Ascending aorta (tissue), 2 donors: ENCODE measurements around the gene ANKRD44. TPM values are rescaled to one million over a fixed set of nuclear protein-coding genes. Genes with fewer than 3 reads are reported as not detected.

Source experiments
- DNase-seq, 2 donors: peaks; one replicate each; pipeline ENCODE4 v3.0.0-alpha.2; 2019; ENCODE audit warnings: low spot score in 2 of 2
- H3K27ac ChIP-seq, 2 donors: fragments of 200-600 bp; sonication (generic); one replicate each; pipeline ENCODE4 v1.5.1; 2016 to 2017; ENCODE audit warnings: mild to moderate bottlenecking in 1 of 2
- H3K27me3 ChIP-seq: fragments of 200-600 bp; sonication (generic); one replicate; pipeline ENCODE4 v1.5.1; 2017
- H3K36me3 ChIP-seq, 2 donors: fragments of 200-600 bp; sonication (generic); one replicate each; pipeline ENCODE4 v1.5.1; 2016
- H3K4me1 ChIP-seq, 2 donors: fragments of 200-600 bp; sonication (generic); one replicate each; pipeline ENCODE4 v1.5.1; 2016 to 2017; ENCODE audit warnings: mild to moderate bottlenecking in 1 of 2
- H3K4me3 ChIP-seq, 2 donors: fragments of 200-600 bp; sonication (generic); one replicate each; pipeline ENCODE4 v1.5.1; 2016 to 2017; ENCODE audit warnings: mild to moderate bottlenecking in 1 of 2
- H3K9me3 ChIP-seq, 2 donors: fragments of 200-600 bp; sonication (generic); one replicate each; pipeline ENCODE4 v1.5.1; 2016
- CTCF ChIP-seq, 3 experiments: fragments of 200-600 bp in 2 of 3; fragments of 450-650 bp in 1 of 3; sonication (generic) in 2 of 3; IDR thresholded peaks; one replicate each; pipeline ENCODE4 v1.5.1; 2016 to 2019; ENCODE audit warnings: antibody characterized with exemption in 3 of 3, mild to moderate bottlenecking in 1 of 3, moderate library complexity in 1 of 3
- intact Hi-C: fragments of 100-400 bp; cut with DNase I; formaldehyde crosslinking; loops from one replicate; pipeline ENCODE4 v1.15.1; 2023
- total RNA-seq: library from RNA; depleted of rRNA; stranded (reverse); fragments of >200 nt; gene quantifications from one replicate; pipeline ENCODE4 v1.1.0, GENCODE V29; 2016

The ANKRD44 gene
- total RNA-seq, 1 donor from 2014 or later, result 66.3 TPM

- H3K36me3 ChIP-seq, result no peaks in the 10 kb centered on the region
- no peak for TF ChIP-seq CTCF (IDR thresholded peaks at IDR 0.05)
- no peaks in the 10 kb centered on the region for H3K9me3 ChIP-seq
- no peaks in the 10 kb centered on the region for H3K27me3 ChIP-seq
- peak overlapping the region; percentile 68 to 79 for H3K27ac ChIP-seq
- no peak for DNase-seq
- H3K4me3 ChIP-seq, result no peak overlapping the region
- peaks cover 2 to 11% of the 10 kb centered on the region in 2 donors for H3K4me1 ChIP-seq
- intact Hi-C loops, result no loop called here
Observed at GRCh38 chr2:197185676-197186075, 124.9 kb downstream of the ANKRD44 start.

GRCh38 chr2:197184959-197185586 is 125.5 kb downstream of the ANKRD44 start:
- H3K27ac ChIP-seq, result peak overlapping the region; percentile 69 to 79
- no peaks in the 10 kb centered on the region for H3K27me3 ChIP-seq
- no peak for TF ChIP-seq CTCF (IDR thresholded peaks at IDR 0.05)
- H3K36me3 ChIP-seq, result no peaks in the 10 kb centered on the region
- H3K4me3 ChIP-seq, result no peak overlapping the region
- H3K9me3 ChIP-seq, result no peaks in the 10 kb centered on the region
- peaks cover 5 to 14% of the 10 kb centered on the region in 2 donors for H3K4me1 ChIP-seq
- intact Hi-C loops, result no loop called here
- DNase-seq, result peak; percentile 48 to 91

- Histone ChIP-seq H3K27ac (peak overlapping the region; percentile 23 to 69), H3K4me3 (no peak overlapping the region), H3K9me3 (no peaks in the 10 kb centered on the region), H3K27me3 (no peaks in the 10 kb centered on the region), H3K4me1 (peaks cover 8 to 20% of the 10 kb centered on the region in 2 donors), H3K36me3 (no peaks in the 10 kb centered on the region)
- no peak for TF ChIP-seq CTCF (IDR thresholded peaks at IDR 0.05)
- DNase-seq, result no peak
- intact Hi-C loops, result no loop called here
Observed at GRCh38 chr2:197183355-197183754, 127.2 kb downstream of the ANKRD44 start.

- TF ChIP-seq CTCF (IDR thresholded peaks at IDR 0.05), result no peak
- no peak for DNase-seq
- no peak overlapping the region for H3K4me3 ChIP-seq
- H3K27ac ChIP-seq, result peak overlapping the region in 1 of 2 donors; percentile 69
- intact Hi-C loops, result no loop called here
- no peaks in the 10 kb centered on the region for H3K27me3 ChIP-seq
- H3K9me3 ChIP-seq, result no peaks in the 10 kb centered on the region
- peaks cover 8 to 20% of the 10 kb centered on the region in 2 donors for H3K4me1 ChIP-seq
- no peaks in the 10 kb centered on the region for H3K36me3 ChIP-seq
Observed at GRCh38 chr2:197182668-197183067, 127.9 kb downstream of the ANKRD44 start.

GRCh38 chr2:197181491-197181890 is 129.1 kb downstream of the ANKRD44 start:
- Histone ChIP-seq H3K27me3 (no peaks in the 10 kb centered on the region), H3K36me3 (no peaks in the 10 kb centered on the region), H3K27ac (no peak overlapping the region), H3K9me3 (no peaks in the 10 kb centered on the region), H3K4me1 (peaks cover 8 to 20% of the 10 kb centered on the region in 2 donors), H3K4me3 (no peak overlapping the region)
- no peak for TF ChIP-seq CTCF (IDR thresholded peaks at IDR 0.05)
- intact Hi-C loops, result no loop called here
- DNase-seq, result no peak
